Psoas muscle (tissue), 8 donors: ENCODE data around the gene ANKRD11. TPM values are rescaled to one million over a fixed set of nuclear protein-coding genes. Genes with fewer than 3 reads are reported as not detected.

Source experiments
- ATAC-seq, 4 donors: fragments of 200-7000 bp; cut with Tn5 transposase; one replicate each; pipeline ENCODE4 v1.9.1; 2020; ENCODE audit warnings: moderate library complexity in 3 of 4, mild to moderate bottlenecking in 2 of 4
- DNase-seq, 2 donors: peaks; one replicate each; pipeline ENCODE4 v3.0.0-alpha.2; 2020
- H3K27ac ChIP-seq: fragments of 200-600 bp; one replicate; pipeline ENCODE4 v1.8.0; 2022
- H3K27me3 ChIP-seq, 3 donors: fragments of 200-600 bp in 1 of 3; one replicate each; pipeline versions ENCODE4 v1.6.1 to v1.8.0; 2013 to 2022; ENCODE audit warnings: low read length in 2 of 3, mild to moderate bottlenecking in 2 of 3, moderate library complexity in 1 of 3; ENCODE audit not compliant: insufficient read depth in 3 of 3
- H3K36me3 ChIP-seq, 2 donors: fragments of 200-600 bp in 1 of 2; one replicate each; pipeline versions ENCODE4 v1.6.1 to v1.8.0; 2013 to 2022; ENCODE audit warnings: low read depth in 1 of 2, mild to moderate bottlenecking in 1 of 2, moderate library complexity in 1 of 2; ENCODE audit not compliant: insufficient read depth in 1 of 2
- H3K4me1 ChIP-seq: fragments of 200-600 bp; one replicate; pipeline ENCODE4 v1.8.0; 2022
- H3K4me3 ChIP-seq: fragments of 200-600 bp; one replicate; pipeline ENCODE4 v1.8.0; 2022; ENCODE audit warnings: mild to moderate bottlenecking
- H3K9me3 ChIP-seq: fragments of 200-600 bp; one replicate; pipeline ENCODE4 v1.8.0; 2022
- WGBS, 3 donors: extraction: QIAGEN DNeasy Blood & Tissue Kit; methylation state at CpG; one replicate each; pipeline versions ENCODE4 v1.1.6 to v1.1.7; 2013; 5-methylcytosine and 5-hydroxymethylcytosine counted together
- intact Hi-C, 2 donors: fragments of 100-400 bp; cut with DNase I; formaldehyde crosslinking; loops; one replicate each; pipeline versions ENCODE4 v1.11.0 to v1.14.2; 2022
- polyA plus RNA-seq, 3 donors: library from polyadenylated mRNA; stranded (reverse); fragments of 200-250 nt; gene quantifications; one replicate each; pipeline ENCODE4 v1.2.3, GENCODE V29; 2013
- total RNA-seq, 4 donors: library from RNA; stranded (reverse); fragmentation: NEBNext Ultra II Directional in 2 of 4; extraction: Animal tissue kit (Norgen Biotek cat#: 25700) in 2 of 4; gene quantifications; one replicate each; pipeline versions ENCODE4 v1.2.1 to v1.2.4, GENCODE V29; 2021 to 2023
- TF ChIP-seq, protein P1 (sequence below): fragments of 200-600 bp; IDR thresholded peaks from one replicate; pipeline ENCODE4 v1.8.0; 2022; ENCODE audit warnings: antibody characterized with exemption
- donor health status: healthy with polysubstance abuse.
- donor health status: DM: no; HTN: no; CAD: no; lungs with moderate emphysema.
- donor health status: Bipolar disorder and iron deficiency.
- donor health status: healthy.
- donor health status: DM: yes; HTN: yes; CAD: no.
- donor health status: DM: no; HTN: no; CAD: no.
- donor health status: DM: no; HTN: no; CAD: no.
- donor health status: DM: yes; HTN: yes; CAD: no.

ANKRD11 gene
- total and polyA plus RNA-seq, 7 donors = 22.3 to 72.8 (median 57.2) TPM

DNA sequence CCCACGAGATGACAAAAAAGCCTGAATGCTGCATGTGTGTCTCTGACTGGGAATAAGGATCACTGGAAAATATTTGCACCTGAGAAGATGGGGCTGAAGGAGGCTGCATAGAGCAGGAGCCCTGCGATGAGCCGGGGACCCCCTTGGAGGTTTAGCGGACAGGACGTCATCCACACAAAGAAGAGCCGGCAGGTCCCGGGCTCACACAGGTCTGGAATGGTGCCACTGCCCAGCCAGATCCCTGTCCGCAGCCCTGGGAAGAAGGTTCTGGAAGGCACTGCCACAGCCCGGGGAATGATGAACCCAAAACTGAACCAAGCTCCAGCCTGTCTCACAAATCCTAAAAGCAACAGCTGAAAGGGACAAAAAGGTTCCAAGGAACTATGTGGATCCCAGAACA is 101.8 kb downstream of the ANKRD11 start:
- no peak overlapping the region for H3K27ac ChIP-seq
- TF ChIP-seq, protein P1, sequence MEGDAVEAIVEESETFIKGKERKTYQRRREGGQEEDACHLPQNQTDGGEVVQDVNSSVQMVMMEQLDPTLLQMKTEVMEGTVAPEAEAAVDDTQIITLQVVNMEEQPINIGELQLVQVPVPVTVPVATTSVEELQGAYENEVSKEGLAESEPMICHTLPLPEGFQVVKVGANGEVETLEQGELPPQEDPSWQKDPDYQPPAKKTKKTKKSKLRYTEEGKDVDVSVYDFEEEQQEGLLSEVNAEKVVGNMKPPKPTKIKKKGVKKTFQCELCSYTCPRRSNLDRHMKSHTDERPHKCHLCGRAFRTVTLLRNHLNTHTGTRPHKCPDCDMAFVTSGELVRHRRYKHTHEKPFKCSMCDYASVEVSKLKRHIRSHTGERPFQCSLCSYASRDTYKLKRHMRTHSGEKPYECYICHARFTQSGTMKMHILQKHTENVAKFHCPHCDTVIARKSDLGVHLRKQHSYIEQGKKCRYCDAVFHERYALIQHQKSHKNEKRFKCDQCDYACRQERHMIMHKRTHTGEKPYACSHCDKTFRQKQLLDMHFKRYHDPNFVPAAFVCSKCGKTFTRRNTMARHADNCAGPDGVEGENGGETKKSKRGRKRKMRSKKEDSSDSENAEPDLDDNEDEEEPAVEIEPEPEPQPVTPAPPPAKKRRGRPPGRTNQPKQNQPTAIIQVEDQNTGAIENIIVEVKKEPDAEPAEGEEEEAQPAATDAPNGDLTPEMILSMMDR = no peak
- no peaks in the 10 kb centered on the region for H3K9me3 ChIP-seq
- DNase-seq (no peak), ATAC-seq (no peak)
- no peaks in the 10 kb centered on the region for H3K36me3 ChIP-seq
- H3K4me1 ChIP-seq = peaks cover 45% of the 10 kb centered on the region
- intact Hi-C loops = no loop called here
- no peak overlapping the region for H3K4me3 ChIP-seq
- 87 to 88% (median 87%) methylated on average over 9 of the region's 9 CpGs for WGBS, 3 donors
- no peaks in the 10 kb centered on the region for H3K27me3 ChIP-seq

DNA sequence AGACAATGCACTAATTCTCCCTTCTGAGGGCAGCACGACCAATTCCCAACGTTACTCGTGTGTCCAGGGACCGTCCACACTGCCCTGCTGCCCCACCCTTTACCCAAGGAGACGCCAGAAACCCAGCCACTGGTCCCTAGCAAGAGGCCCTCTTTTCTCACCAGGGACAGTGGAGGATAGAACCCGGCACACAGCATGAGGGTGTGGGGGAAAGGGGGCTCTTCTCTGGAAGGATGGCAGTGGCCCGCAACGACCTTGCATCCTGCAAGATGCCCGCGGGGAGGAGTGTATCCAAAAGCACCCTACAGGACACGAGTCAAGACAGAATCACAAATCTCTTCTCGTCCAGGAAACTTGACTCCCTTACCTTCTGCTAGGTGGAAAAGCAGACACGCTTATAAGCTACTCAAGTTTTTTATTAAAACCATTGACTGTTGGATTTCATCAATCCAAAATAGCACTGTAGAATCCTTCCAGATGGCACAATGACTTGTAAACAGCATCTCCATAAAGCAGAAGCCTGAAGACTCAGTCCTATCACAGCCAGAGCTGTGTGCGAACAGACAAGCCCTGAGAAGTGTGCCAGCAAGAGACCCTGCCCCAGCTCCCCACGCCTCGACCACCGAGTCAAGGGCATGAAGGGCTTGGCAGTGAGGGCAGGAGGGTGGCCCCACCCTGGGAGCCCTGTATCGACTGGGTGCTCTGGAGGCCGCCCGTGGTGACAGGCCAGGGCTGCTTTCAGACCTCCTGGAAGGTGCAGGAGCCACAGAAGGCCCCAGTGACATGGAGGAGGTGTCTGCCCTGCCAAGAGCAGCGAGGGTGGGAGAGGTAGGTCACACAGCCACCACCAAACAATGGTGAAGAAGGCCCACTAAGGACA is 103.8 kb downstream of the ANKRD11 start:
- no peak overlapping the region for H3K4me3 ChIP-seq
- H3K36me3 ChIP-seq = no peaks in the 10 kb centered on the region
- DNase-seq (peak in 1 of 2 donors; percentile 15), ATAC-seq (no peak)
- no peaks in the 10 kb centered on the region for H3K9me3 ChIP-seq
- no peaks in the 10 kb centered on the region for H3K27me3 ChIP-seq
- WGBS, 3 donors = 68 to 76% (median 71%) methylated on average over 21 of the region's 21 CpGs
- peaks cover 48% of the 10 kb centered on the region for H3K4me1 ChIP-seq
- TF ChIP-seq, protein P1 = no peak
- intact Hi-C loops = no loop called here
- no peak overlapping the region for H3K27ac ChIP-seq

DNA sequence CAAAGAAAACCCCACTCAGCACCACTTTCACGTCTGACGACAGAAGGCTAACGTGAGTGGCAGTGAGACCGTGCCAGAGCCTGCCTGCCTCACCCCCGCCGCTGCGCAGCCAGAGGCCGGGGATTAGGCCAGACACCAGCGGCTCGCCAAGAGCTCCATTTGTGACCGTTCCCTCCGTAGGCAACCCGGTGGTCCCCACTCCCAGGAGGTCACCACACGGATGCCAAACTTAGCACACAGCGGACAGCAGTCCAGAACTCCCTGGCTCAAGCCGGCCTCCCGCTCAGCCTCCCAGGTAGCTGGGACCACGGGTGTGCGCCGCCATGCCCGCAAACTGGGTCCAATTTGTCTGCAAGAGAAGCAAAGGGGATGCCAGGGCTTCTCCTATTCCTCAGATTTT is 104.6 kb downstream of the ANKRD11 start:
- Histone ChIP-seq H3K27ac (no peak overlapping the region), H3K4me3 (no peak overlapping the region), H3K27me3 (no peaks in the 10 kb centered on the region), H3K9me3 (no peaks in the 10 kb centered on the region), H3K36me3 (no peaks in the 10 kb centered on the region), H3K4me1 (peaks cover 41% of the 10 kb centered on the region)
- WGBS, 3 donors = 83 to 91% (median 83%) methylated on average over 21 of the region's 21 CpGs
- intact Hi-C loops = no loop called here
- DNase-seq (peak in 1 of 2 donors; percentile 51), ATAC-seq (no peak)
- TF ChIP-seq, protein P1 = no peak

DNA sequence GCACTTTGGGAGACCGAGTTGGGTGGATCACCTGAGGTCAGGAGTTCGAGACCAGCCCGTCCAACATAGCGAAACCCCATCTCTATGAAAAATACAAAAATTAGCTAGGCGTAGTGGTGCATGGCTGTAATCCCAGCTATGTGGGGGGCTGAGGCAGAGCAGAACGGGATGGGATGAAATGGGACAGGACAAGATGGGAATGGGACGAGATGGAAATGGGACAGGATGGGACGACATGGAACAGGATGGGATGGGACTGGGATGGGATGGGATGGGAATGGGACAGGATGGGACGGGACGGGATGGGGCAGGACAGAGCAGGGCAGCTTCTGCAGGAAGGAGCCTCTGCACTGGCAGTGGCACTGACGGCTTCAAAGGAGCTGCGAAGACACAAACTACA is 106.1 kb downstream of the ANKRD11 start:
- Histone ChIP-seq H3K4me3 (no peak overlapping the region), H3K4me1 (peaks cover 51% of the 10 kb centered on the region), H3K27ac (no peak overlapping the region), H3K36me3 (no peaks in the 10 kb centered on the region), H3K9me3 (no peaks in the 10 kb centered on the region), H3K27me3 (no peaks in the 10 kb centered on the region)
- ATAC-seq = no peak
- intact Hi-C loops = no loop called here
- DNase-seq = peak in 1 of 2 donors; percentile 7
- WGBS, 3 donors = 93 to 95% (median 94%) methylated on average over 12 of the region's 12 CpGs
- TF ChIP-seq, protein P1 = no peak
